H9 (cell line): ENCODE data around the gene ISG15. TPM values are rescaled to one million over a fixed set of nuclear protein-coding genes. Genes with fewer than 3 reads are reported as not detected.
"Not testable (repeated sequence)": the region's sequence is repeated elsewhere in the genome, so short reads cannot be mapped to it uniquely, and the experiment has no call there.

Experiments used
- DNase-seq: peaks from one replicate; pipeline ENCODE4 v3.0.0-alpha.2; 2017
- H2AFZ ChIP-seq: one replicate; pipeline ENCODE4 v1.6.1; 2013; ENCODE audit warnings: mild to moderate bottlenecking, low read length, control low read depth, moderate library complexity
- H2AK5ac ChIP-seq: 2 replicates; pipeline ENCODE4 v1.6.1; 2013; ENCODE audit warnings: low read length, control low read depth, mixed read lengths; ENCODE audit not compliant: insufficient read length
- H2BK120ac ChIP-seq: one replicate; pipeline ENCODE4 v1.6.1; 2013; ENCODE audit warnings: low read depth, mild to moderate bottlenecking, low read length, control low read depth, inconsistent platforms; ENCODE audit not compliant: poor library complexity, severe bottlenecking
- H2BK12ac ChIP-seq: 2 replicates; pipeline ENCODE4 v1.6.1; 2013; ENCODE audit warnings: low read length, control low read depth, mixed read lengths, low read depth; ENCODE audit not compliant: insufficient read length
- H2BK15ac ChIP-seq: 2 replicates; pipeline ENCODE4 v1.6.1; 2013; ENCODE audit warnings: low read depth, low read length, control low read depth
- H2BK20ac ChIP-seq: one replicate; pipeline ENCODE4 v1.6.1; 2013; ENCODE audit warnings: low read depth, mild to moderate bottlenecking, low read length, control low read depth, inconsistent platforms; ENCODE audit not compliant: poor library complexity, severe bottlenecking
- H2BK5ac ChIP-seq: 2 replicates; pipeline ENCODE4 v1.6.1; 2013; ENCODE audit warnings: low read length, control low read depth, mixed read lengths; ENCODE audit not compliant: insufficient read length
- H3K14ac ChIP-seq: 2 replicates; pipeline ENCODE4 v1.6.1; 2013; ENCODE audit warnings: low read length, control low read depth; ENCODE audit not compliant: insufficient read depth
- H3K18ac ChIP-seq: 2 replicates; pipeline ENCODE4 v1.6.1; 2013; ENCODE audit warnings: low read depth, mild to moderate bottlenecking, mixed read lengths, low read length, control low read depth; ENCODE audit not compliant: insufficient read length
- H3K23ac ChIP-seq: 2 replicates; pipeline ENCODE4 v1.6.1; 2013; ENCODE audit warnings: low read length, control low read depth, mixed read lengths, low read depth; ENCODE audit not compliant: insufficient read length
- H3K23me2 ChIP-seq: 2 replicates; pipeline ENCODE4 v1.6.1; 2013; ENCODE audit warnings: low read depth, mild to moderate bottlenecking, mixed read lengths, low read length, control low read depth; ENCODE audit not compliant: insufficient read length, poor library complexity, severe bottlenecking
- H3K27ac ChIP-seq: 2 replicates; pipeline ENCODE4 v1.5.1; 2013; ENCODE audit warnings: low read length, control low read depth, mixed read lengths, low read depth; ENCODE audit not compliant: insufficient read length
- H3K27me3 ChIP-seq: 2 replicates; pipeline ENCODE4 v1.6.1; 2013; ENCODE audit warnings: low read length, control low read depth, inconsistent platforms; ENCODE audit not compliant: insufficient read depth
- H3K4ac ChIP-seq: 2 replicates; pipeline ENCODE4 v1.6.1; 2013; ENCODE audit warnings: low read depth, mild to moderate bottlenecking, control low read depth, inconsistent platforms, low read length, moderate library complexity
- H3K4me1 ChIP-seq: 2 replicates; pipeline ENCODE4 v1.6.1; 2013; ENCODE audit warnings: low read length, control low read depth, inconsistent platforms; ENCODE audit not compliant: insufficient read depth
- H3K4me2 ChIP-seq: 2 replicates; pipeline ENCODE4 v1.6.1; 2013; ENCODE audit warnings: low read length, control low read depth, mixed read lengths; ENCODE audit not compliant: insufficient read length, insufficient read depth
- H3K56ac ChIP-seq: 2 replicates; pipeline ENCODE4 v1.6.1; 2013; ENCODE audit warnings: low read depth, mild to moderate bottlenecking, mixed read lengths, low read length, control low read depth; ENCODE audit not compliant: insufficient read length
- H3K79me1 ChIP-seq: 2 replicates; pipeline ENCODE4 v1.6.1; 2013; ENCODE audit warnings: low read depth, mild to moderate bottlenecking, moderate library complexity, low read length, control low read depth, inconsistent platforms; ENCODE audit not compliant: insufficient read depth, poor library complexity, severe bottlenecking
- H3K79me2 ChIP-seq: 2 replicates; pipeline ENCODE4 v1.6.1; 2013; ENCODE audit warnings: low read length, control low read depth, inconsistent platforms; ENCODE audit not compliant: insufficient read depth
- H3K9ac ChIP-seq: 2 replicates; pipeline ENCODE4 v1.6.1; 2013; ENCODE audit warnings: low read length, control low read depth, mixed read lengths; ENCODE audit not compliant: insufficient read length; ENCODE audit errors: extremely low read depth
- H3K9me3 ChIP-seq: one replicate; pipeline ENCODE4 v1.6.1; 2013; ENCODE audit warnings: low read depth, low read length, inconsistent platforms; ENCODE audit not compliant: control insufficient read depth
- H3T11ph ChIP-seq: one replicate; pipeline ENCODE4 v1.6.1; 2013; ENCODE audit warnings: mild to moderate bottlenecking, low read length, control low read depth, inconsistent platforms
- H4K20me1 ChIP-seq: one replicate; pipeline ENCODE4 v1.6.1; 2013; ENCODE audit not compliant: control insufficient read depth, insufficient read length, insufficient read depth
- H4K5ac ChIP-seq: 2 replicates; pipeline ENCODE4 v1.6.1; 2013; ENCODE audit warnings: low read depth, mild to moderate bottlenecking, mixed read lengths, low read length, control low read depth; ENCODE audit not compliant: insufficient read length
- H4K8ac ChIP-seq: replicated peaks from 2 replicates; pipeline ENCODE4 v1.6.1; 2013; ENCODE audit warnings: low read length, control low read depth, mixed read lengths, low read depth; ENCODE audit not compliant: insufficient read length
- H4K91ac ChIP-seq: 2 replicates; pipeline ENCODE4 v1.6.1; 2013; ENCODE audit warnings: low read depth, mild to moderate bottlenecking, moderate library complexity, mixed read lengths, low read length, control low read depth; ENCODE audit not compliant: insufficient read length
- H3K27ac Mint-ChIP-seq, 3 experiments: 2 replicates in 2 of 3; 3 replicates in 1 of 3; pipeline ENCODE4 v1.8.0; 2020 to 2021; ENCODE audit warnings: mixed read lengths in 3 of 3, mild to moderate bottlenecking in 1 of 3, moderate library complexity in 1 of 3
- H3K27me3 Mint-ChIP-seq: 2 replicates; pipeline ENCODE4 v1.8.0; 2021; ENCODE audit warnings: low read depth, mild to moderate bottlenecking, moderate library complexity, mixed read lengths
- H3K36me3 Mint-ChIP-seq, 3 experiments: 2 replicates in 2 of 3; 3 replicates in 1 of 3; pipeline ENCODE4 v1.8.0; 2020 to 2021; ENCODE audit warnings: low read depth in 3 of 3, mixed read lengths in 3 of 3; ENCODE audit not compliant: insufficient read depth in 1 of 3
- H3K4me1 Mint-ChIP-seq, 2 experiments: 2 replicates each; pipeline ENCODE4 v1.8.0; 2020; ENCODE audit warnings: mixed read lengths in 2 of 2
- H3K4me3 Mint-ChIP-seq, 2 experiments: 2 replicates in 1 of 2; 3 replicates in 1 of 2; pipeline ENCODE4 v1.8.0; 2020 to 2021; ENCODE audit warnings: mild to moderate bottlenecking in 2 of 2, mixed read lengths in 2 of 2, moderate library complexity in 1 of 2
- H3K9me3 Mint-ChIP-seq, 2 experiments: 2 replicates in 1 of 2; 3 replicates in 1 of 2; pipeline ENCODE4 v1.8.0; 2020; ENCODE audit warnings: mild to moderate bottlenecking in 2 of 2, mixed read lengths in 2 of 2, moderate library complexity in 1 of 2
- WGBS: extraction: QIAGEN DNeasy Blood & Tissue Kit; methylation state at CpG from one replicate; pipeline ENCODE4 v1.1.7; 2013; ENCODE audit warnings: missing lambda C conversion rate, low lambda C conversion rate, mixed read lengths; ENCODE audit not compliant: insufficient read length; ENCODE audit errors: extremely low coverage; 5-methylcytosine and 5-hydroxymethylcytosine counted together
- total RNA-seq: library from RNA; stranded (reverse); gene quantifications from 2 replicates; pipeline ENCODE4 v1.2.1, GENCODE V29; 2021
- TF ChIP-seq, protein P1 (sequence below): fragments of 200-600 bp; sonication (generic); conservative IDR thresholded peaks from 3 replicates; pipeline ENCODE4 v1.8.0; 2021; ENCODE audit warnings: antibody characterized with exemption, mild to moderate bottlenecking

Gene ISG15
- total RNA-seq, 1 experiment from 2014 or later, result 39.7 TPM

DNA sequence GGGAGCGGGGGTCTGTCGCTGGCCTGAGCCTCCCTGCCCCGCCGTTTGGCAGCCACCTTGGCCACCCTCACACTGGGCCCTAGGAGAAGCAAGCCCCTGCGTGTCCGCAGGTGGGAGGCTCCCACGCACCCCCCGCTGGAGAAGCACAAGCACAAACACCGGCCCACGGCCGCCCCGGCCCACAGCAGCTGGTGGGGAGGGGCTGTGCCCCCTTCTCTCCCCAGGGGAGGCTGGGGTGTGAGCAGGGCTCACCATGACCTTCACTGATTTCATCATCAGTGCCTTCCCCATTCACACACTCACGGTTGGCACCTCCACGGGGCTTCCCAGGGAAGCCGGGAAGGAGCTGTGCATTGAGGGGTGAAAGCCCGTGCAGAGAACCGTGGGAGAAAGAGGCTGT, 14.5 kb downstream of the ISG15 start:
- no peak overlapping the region for H3K27ac ChIP-seq
- no CpG with 5 or more reads among the region's 17 CpGs for WGBS

DNA sequence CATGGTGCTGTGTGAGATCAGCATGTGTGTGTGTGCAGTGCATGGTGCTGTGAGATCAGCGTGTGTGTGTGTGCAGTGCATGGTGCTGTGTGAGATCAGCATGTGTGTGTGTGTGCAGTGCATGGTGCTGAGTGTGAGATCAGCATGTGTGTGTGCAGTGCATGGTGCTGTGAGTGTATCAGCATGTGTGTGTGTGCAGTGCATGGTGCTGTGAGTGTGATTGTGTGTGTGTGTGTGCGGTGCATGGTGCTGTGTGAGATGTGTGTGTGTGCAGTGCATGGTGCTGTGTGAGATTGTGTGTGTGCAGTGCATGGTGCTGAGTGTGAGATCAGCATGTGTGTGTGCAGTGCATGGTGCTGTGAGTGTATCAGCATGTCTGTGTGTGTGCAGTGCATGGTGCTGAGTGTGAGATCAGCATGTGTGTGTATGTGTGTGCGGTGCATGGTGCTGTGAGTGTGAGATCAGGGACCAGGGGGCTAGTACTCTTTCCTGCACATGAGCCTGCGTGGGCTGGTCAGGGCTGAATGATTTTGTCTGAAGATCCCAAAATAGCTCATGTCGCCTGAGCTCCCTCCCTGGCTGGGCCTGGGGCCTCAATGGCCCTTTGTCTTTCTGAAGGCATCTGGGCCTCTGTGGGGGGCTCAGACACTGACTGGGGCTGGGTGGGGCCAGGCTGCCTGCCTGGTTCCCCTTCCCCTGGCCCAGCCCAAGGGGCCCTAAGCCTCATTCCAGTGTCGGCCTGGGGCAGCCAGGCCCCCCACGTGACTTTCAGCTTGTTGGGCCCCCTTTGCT, 17.8 kb downstream of the ISG15 start:
- not testable (repeated sequence) for H2BK5ac ChIP-seq, H3K4me1 ChIP-seq, H2BK12ac ChIP-seq, H3K14ac ChIP-seq, H3K9me3 Mint-ChIP-seq, H3K27ac Mint-ChIP-seq, H2AFZ ChIP-seq, H3K23ac ChIP-seq, H3K4me2 ChIP-seq, H3K18ac ChIP-seq, H3K27me3 ChIP-seq, H3K4me3 Mint-ChIP-seq, H3K56ac ChIP-seq, H4K91ac ChIP-seq, H4K8ac ChIP-seq, H2BK120ac ChIP-seq, H3K79me1 ChIP-seq, H3K9ac ChIP-seq, DNase-seq, H3K9me3 ChIP-seq, H3K4ac ChIP-seq, H2BK15ac ChIP-seq, H3K79me2 ChIP-seq, H3K27ac ChIP-seq, H4K5ac ChIP-seq, H2AK5ac ChIP-seq, H4K20me1 ChIP-seq, H2BK20ac ChIP-seq, H3T11ph ChIP-seq
- peaks cover 13 to 19% of the 10 kb centered on the region in 2 experiments for H3K4me1 Mint-ChIP-seq
- no CpG with 5 or more reads among the region's 7 CpGs for WGBS
- peaks cover 10% of the 10 kb centered on the region for H3K23me2 ChIP-seq
- H3K36me3 Mint-ChIP-seq, result peaks cover 4 to 15% (median 11%) of the 10 kb centered on the region in 3 experiments; a peak in 6 of 7 replicates
- H3K27me3 Mint-ChIP-seq, result peaks cover 17% of the 10 kb centered on the region

More for the DNA sequence above, 14.5 kb downstream of the ISG15 start:
- Histone ChIP-seq H2BK15ac (no peak overlapping the region), H3K27me3 (no peaks in the 10 kb centered on the region), H2AFZ (no peak overlapping the region), H3K18ac (no peak overlapping the region), H3K23ac (no peak overlapping the region), H2AK5ac (no peak overlapping the region), H4K5ac (no peak overlapping the region), H2BK5ac (no peak overlapping the region), H3T11ph (no peak overlapping the region), H4K8ac (no peak overlapping the region), H3K9me3 (no peaks in the 10 kb centered on the region), H3K23me2 (peaks cover 3% of the 10 kb centered on the region), H3K9ac (no peak overlapping the region), H2BK20ac (no peak overlapping the region), H3K4me1 (peaks cover 9% of the 10 kb centered on the region; the same call in 1 of the 2 replicates), H3K4ac (no peak overlapping the region), H2BK12ac (no peak overlapping the region), H4K91ac (no peak overlapping the region), H3K79me2 (no peaks in the 10 kb centered on the region), H2BK120ac (no peak overlapping the region), H3K14ac (no peak overlapping the region), H3K56ac (no peak overlapping the region), H3K4me2 (no peak overlapping the region), H3K79me1 (no peaks in the 10 kb centered on the region), H4K20me1 (no peaks in the 10 kb centered on the region)
- Mint-ChIP-seq H3K9me3 (no peaks in the 10 kb centered on the region; a peak in 1 of 5 replicates), H3K27ac (no peak overlapping the region), H3K36me3 (peaks cover 0 to 14% (median 13%) of the 10 kb centered on the region in 3 experiments; a peak in 6 of 7 replicates), H3K4me3 (no peak overlapping the region), H3K4me1 (peaks cover 28 to 35% of the 10 kb centered on the region in 2 experiments), H3K27me3 (peaks cover 9% of the 10 kb centered on the region)
- TF ChIP-seq, protein P1, sequence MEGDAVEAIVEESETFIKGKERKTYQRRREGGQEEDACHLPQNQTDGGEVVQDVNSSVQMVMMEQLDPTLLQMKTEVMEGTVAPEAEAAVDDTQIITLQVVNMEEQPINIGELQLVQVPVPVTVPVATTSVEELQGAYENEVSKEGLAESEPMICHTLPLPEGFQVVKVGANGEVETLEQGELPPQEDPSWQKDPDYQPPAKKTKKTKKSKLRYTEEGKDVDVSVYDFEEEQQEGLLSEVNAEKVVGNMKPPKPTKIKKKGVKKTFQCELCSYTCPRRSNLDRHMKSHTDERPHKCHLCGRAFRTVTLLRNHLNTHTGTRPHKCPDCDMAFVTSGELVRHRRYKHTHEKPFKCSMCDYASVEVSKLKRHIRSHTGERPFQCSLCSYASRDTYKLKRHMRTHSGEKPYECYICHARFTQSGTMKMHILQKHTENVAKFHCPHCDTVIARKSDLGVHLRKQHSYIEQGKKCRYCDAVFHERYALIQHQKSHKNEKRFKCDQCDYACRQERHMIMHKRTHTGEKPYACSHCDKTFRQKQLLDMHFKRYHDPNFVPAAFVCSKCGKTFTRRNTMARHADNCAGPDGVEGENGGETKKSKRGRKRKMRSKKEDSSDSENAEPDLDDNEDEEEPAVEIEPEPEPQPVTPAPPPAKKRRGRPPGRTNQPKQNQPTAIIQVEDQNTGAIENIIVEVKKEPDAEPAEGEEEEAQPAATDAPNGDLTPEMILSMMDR, result no peak
- DNase-seq, result no peak
